Activated gamma-delta T cell treated with anti-CD3 and anti-CD28 coated beads, Interleukin-2, amount 50 U/mL, for 16 hours (primary cell): Measurements from ENCODE around the gene ROR1.
"Not testable (repeated sequence)": the region's sequence is repeated elsewhere in the genome, so short reads cannot be mapped to it uniquely, and the experiment has no call there.

Source experiments
- DNase-seq: peaks from one replicate; pipeline ENCODE4 v3.0.0-alpha.2; 2020; ENCODE audit warnings: low read depth

The ROR1 gene

GRCh38 chr1:64104585-64104984, 330.8 kb downstream of the ROR1 start:
- DNase-seq: not testable (repeated sequence)

- DNase-seq: no peak
Measured at GRCh38 chr1:64107118-64107519, 333.3 kb downstream of the ROR1 start.

- no peak for DNase-seq
Measured at GRCh38 chr1:64107632-64108031, 333.8 kb downstream of the ROR1 start.

GRCh38 chr1:64110924-64111777, 337.3 kb downstream of the ROR1 start:
- no peak for DNase-seq

- no peak for DNase-seq
Measured at GRCh38 chr1:64111787-64112186, 338.0 kb downstream of the ROR1 start.

- no peak for DNase-seq
Measured at GRCh38 chr1:64112281-64112680, 338.5 kb downstream of the ROR1 start.

- DNase-seq: no peak
Measured at GRCh38 chr1:64114012-64114525, 340.3 kb downstream of the ROR1 start.

- DNase-seq: no peak
Measured at GRCh38 chr1:64116537-64116936, 342.7 kb downstream of the ROR1 start.

GRCh38 chr1:64117492-64117891, 343.7 kb downstream of the ROR1 start:
- no peak for DNase-seq

GRCh38 chr1:64121766-64122385, 348.1 kb downstream of the ROR1 start:
- DNase-seq: no peak

GRCh38 chr1:64122588-64122987, 348.8 kb downstream of the ROR1 start:
- no peak for DNase-seq

- no peak for DNase-seq
Measured at GRCh38 chr1:64124704-64125440, 351.1 kb downstream of the ROR1 start.

- no peak for DNase-seq
Measured at GRCh38 chr1:64126581-64126980, 352.8 kb downstream of the ROR1 start.

- no peak for DNase-seq
Measured at GRCh38 chr1:64127297-64127696, 353.5 kb downstream of the ROR1 start.

GRCh38 chr1:64129701-64130100, 355.9 kb downstream of the ROR1 start:
- DNase-seq: no peak

- no peak for DNase-seq
Measured at GRCh38 chr1:64131155-64131554, 357.3 kb downstream of the ROR1 start.

- DNase-seq: no peak
Measured at GRCh38 chr1:64133036-64133435, 359.2 kb downstream of the ROR1 start.

GRCh38 chr1:64135462-64136223, 361.8 kb downstream of the ROR1 start:
- DNase-seq: no peak

- no peak for DNase-seq
Measured at GRCh38 chr1:64136296-64136695, 362.5 kb downstream of the ROR1 start.

- peak; percentile 42 for DNase-seq
Measured at GRCh38 chr1:64136752-64137411, 363.1 kb downstream of the ROR1 start.

- DNase-seq: no peak
Measured at GRCh38 chr1:64137412-64137803, 363.6 kb downstream of the ROR1 start.
